ENCODE results near the gene SCUBE2. TPM values are rescaled to one million over a fixed set of nuclear protein-coding genes. Genes with fewer than 3 reads are reported as not detected.
A peak's percentile ranks its signal among the peaks of the same experiment; 100 is the strongest.
"Not testable (repeated sequence)": the region's sequence is repeated elsewhere in the genome, so short reads cannot be mapped to it uniquely, and the experiment has no call there.

The SCUBE2 gene
- total RNA-seq, 1 donor from 2014 or later = 2.5 TPM

- DNase-seq = no peak
- Mint-ChIP-seq H3K4me1 (ENCODE audit: low read depth, unreplicated experiment) (peaks cover 3% of the 10 kb centered on the region), H3K9me3 (ENCODE audit: unreplicated experiment) (peaks cover 5% of the 10 kb centered on the region), H3K36me3 (ENCODE audit: unreplicated experiment) (no peaks in the 10 kb centered on the region), H3K27ac (ENCODE audit: unreplicated experiment) (no peak overlapping the region), H3K27me3 (ENCODE audit: unreplicated experiment) (no peaks in the 10 kb centered on the region), H3K4me3 (ENCODE audit: unreplicated experiment) (no peak overlapping the region)
- no peak for TF ChIP-seq CTCF (IDR thresholded peaks at IDR 0.05; ENCODE audit: partially characterized antibody, unreplicated experiment)
Measured at GRCh38 chr11:9013373-9013772, 78.0 kb downstream of the SCUBE2 start.

- not testable (repeated sequence) for DNase-seq; H3K4me1 Mint-ChIP-seq (ENCODE audit: low read depth, unreplicated experiment); H3K36me3 Mint-ChIP-seq (ENCODE audit: unreplicated experiment); H3K4me3 Mint-ChIP-seq (ENCODE audit: unreplicated experiment); H3K27me3 Mint-ChIP-seq (ENCODE audit: unreplicated experiment); H3K27ac Mint-ChIP-seq (ENCODE audit: unreplicated experiment)
- H3K9me3 Mint-ChIP-seq (ENCODE audit: unreplicated experiment) = peaks cover 10% of the 10 kb centered on the region
Measured at GRCh38 chr11:9009538-9009937, 81.9 kb downstream of the SCUBE2 start.

- TF ChIP-seq CTCF (IDR thresholded peaks at IDR 0.05; ENCODE audit: partially characterized antibody, unreplicated experiment) = no peak
- Mint-ChIP-seq H3K4me1 (ENCODE audit: low read depth, unreplicated experiment) (no peaks in the 10 kb centered on the region), H3K27ac (ENCODE audit: unreplicated experiment) (no peak overlapping the region), H3K9me3 (ENCODE audit: unreplicated experiment) (peaks cover 10% of the 10 kb centered on the region), H3K4me3 (ENCODE audit: unreplicated experiment) (no peak overlapping the region), H3K36me3 (ENCODE audit: unreplicated experiment) (no peaks in the 10 kb centered on the region), H3K27me3 (ENCODE audit: unreplicated experiment) (peaks cover 7% of the 10 kb centered on the region)
- no peak for DNase-seq
Measured at GRCh38 chr11:9008661-9009060, 82.7 kb downstream of the SCUBE2 start.

- DNase-seq = no peak
- no peaks in the 10 kb centered on the region for H3K36me3 Mint-ChIP-seq (ENCODE audit: unreplicated experiment)
- H3K4me1 Mint-ChIP-seq (ENCODE audit: low read depth, unreplicated experiment) = no peaks in the 10 kb centered on the region
- no peak overlapping the region for H3K4me3 Mint-ChIP-seq (ENCODE audit: unreplicated experiment)
- H3K27ac Mint-ChIP-seq (ENCODE audit: unreplicated experiment) = no peak overlapping the region
- H3K27me3 Mint-ChIP-seq (ENCODE audit: unreplicated experiment) = peaks cover 9% of the 10 kb centered on the region
- no peak for TF ChIP-seq CTCF (IDR thresholded peaks at IDR 0.05; ENCODE audit: partially characterized antibody, unreplicated experiment)
- H3K9me3 Mint-ChIP-seq (ENCODE audit: unreplicated experiment) = peaks cover 10% of the 10 kb centered on the region
Measured at GRCh38 chr11:9008011-9008550, 83.3 kb downstream of the SCUBE2 start.

GRCh38 chr11:9005087-9005486 is 86.3 kb downstream of the SCUBE2 start:
- H3K4me1 Mint-ChIP-seq (ENCODE audit: low read depth, unreplicated experiment) = no peaks in the 10 kb centered on the region
- TF ChIP-seq CTCF (IDR thresholded peaks at IDR 0.05; ENCODE audit: partially characterized antibody, unreplicated experiment) = no peak
- H3K9me3 Mint-ChIP-seq (ENCODE audit: unreplicated experiment) = peaks cover 8% of the 10 kb centered on the region
- peak overlapping the region; percentile 78 for H3K4me3 Mint-ChIP-seq (ENCODE audit: unreplicated experiment)
- no peak overlapping the region for H3K27ac Mint-ChIP-seq (ENCODE audit: unreplicated experiment)
- no peak for DNase-seq
- no peaks in the 10 kb centered on the region for H3K36me3 Mint-ChIP-seq (ENCODE audit: unreplicated experiment)
- peaks cover 11% of the 10 kb centered on the region for H3K27me3 Mint-ChIP-seq (ENCODE audit: unreplicated experiment)
